ENCODE data around the gene STAP2.
A peak's percentile ranks its signal among the peaks of the same experiment; 100 is the strongest.
"Not testable (repeated sequence)": the region's sequence is repeated elsewhere in the genome, so short reads cannot be mapped to it uniquely, and the experiment has no call there.

Gene STAP2

DNA sequence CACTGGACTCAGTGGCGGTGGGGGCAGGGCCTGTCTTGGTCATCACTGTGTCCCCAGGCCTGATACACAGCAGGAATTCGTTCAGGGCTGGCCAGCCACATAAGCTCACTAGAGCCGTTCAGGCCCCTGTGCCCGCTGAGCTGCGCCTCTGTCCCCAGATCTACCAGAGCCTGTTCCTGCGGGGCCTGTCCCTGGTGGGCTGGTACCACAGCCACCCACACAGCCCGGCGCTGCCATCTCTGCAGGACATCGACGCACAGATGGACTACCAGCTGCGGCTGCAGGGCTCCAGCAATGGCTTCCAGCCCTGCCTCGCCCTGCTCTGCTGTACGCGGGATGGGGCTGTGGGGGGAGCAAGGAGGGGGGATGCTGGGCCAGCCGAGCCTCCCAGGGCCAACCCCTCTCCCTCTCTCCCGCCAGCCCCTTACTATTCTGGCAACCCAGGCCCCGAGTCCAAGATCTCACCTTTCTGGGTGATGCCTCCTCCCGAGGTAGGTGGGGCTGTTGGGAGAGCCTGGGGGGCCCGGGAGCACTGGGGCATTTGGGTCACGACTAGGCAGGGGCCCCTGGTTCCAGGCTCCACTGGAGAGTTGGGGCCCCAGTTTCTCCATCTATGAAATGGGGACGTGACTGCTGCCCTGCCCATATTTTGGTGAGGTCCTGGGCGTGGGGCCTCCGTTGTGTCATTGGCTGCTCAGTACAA is 18.6 kb upstream of the STAP2 start:
- DNase-seq = no peak

DNA sequence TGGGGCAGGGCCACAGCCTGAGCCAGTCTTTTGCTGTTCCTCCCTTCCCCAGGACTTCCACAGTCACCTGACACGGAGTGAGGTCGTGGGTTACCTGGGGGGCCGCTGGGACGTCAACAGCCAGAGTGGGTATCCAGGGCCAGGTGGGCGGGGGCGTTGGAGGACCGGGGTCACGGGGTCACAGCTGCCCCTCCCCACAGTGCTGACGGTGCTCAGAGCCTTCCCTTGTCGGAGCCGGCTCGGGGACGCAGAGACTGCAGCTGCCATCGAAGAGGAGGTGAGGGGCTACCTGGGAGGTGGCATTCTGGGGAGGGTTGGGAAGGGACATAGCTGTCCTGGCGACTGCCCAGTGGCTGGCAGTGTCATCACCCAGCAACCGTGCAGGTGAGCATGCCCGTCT is 16.3 kb upstream of the STAP2 start:
- no peak for DNase-seq

DNA sequence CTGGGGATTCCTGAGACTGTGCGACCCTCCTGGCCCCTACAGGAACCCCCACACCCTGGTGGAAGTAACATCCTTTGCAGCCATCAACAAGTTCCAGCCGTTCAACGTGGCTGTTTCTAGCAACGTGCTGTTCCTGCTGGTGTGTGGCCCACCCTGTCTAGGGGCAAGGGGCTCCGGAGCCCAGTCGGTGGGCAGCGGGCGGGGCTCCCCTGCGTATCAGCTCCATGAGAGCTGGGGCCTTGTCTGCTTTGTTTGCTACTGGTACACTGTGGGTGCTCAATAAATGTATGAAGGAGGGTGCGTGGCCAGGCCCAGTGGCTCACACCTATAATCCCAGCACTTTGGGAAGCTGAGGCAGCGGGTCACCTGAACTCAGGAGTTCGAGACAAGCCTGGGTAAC is 15.7 kb upstream of the STAP2 start:
- DNase-seq = no peak

DNA sequence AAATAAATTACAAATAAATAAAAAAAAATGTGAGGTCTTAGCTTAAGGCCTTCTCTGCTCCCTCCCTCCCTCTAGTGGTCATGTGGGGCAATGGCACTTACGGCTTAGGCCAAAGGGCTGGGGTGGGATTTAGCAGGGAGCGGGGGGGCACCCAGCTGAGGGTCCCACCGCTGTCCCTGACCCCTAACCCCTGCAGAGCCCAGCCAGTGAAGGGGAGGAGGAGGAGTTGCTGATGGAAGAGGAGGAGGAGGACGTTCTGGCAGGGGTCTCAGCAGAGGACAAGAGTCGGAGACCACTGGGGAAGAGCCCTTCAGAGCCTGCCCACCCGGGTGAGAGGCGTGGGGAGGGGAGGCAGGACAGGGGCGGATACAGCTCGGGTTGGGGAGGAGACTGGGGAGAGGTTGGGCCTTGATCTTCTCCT is 14.1 kb upstream of the STAP2 start:
- no peak for DNase-seq

DNA sequence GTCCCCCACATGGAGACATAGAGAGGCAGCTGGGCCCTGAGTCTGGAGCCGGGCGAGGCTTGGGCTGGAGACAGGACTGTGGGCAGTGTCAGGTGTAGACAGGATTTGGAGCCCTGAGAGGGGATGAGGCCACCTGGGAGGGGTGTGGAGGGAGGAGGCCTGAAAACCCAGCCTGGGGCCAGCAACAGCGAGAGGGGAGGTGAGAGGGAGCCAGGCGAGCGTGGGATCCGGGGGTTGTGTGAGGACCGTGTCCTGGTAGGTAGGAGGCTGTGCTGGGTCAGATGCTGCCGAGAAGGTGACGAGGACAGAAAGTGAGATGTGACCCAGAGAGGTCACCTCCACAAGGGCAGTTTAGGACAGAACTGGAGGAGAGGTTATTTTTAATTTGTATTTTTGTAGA is 12.1 kb upstream of the STAP2 start:
- no peak for DNase-seq

DNA sequence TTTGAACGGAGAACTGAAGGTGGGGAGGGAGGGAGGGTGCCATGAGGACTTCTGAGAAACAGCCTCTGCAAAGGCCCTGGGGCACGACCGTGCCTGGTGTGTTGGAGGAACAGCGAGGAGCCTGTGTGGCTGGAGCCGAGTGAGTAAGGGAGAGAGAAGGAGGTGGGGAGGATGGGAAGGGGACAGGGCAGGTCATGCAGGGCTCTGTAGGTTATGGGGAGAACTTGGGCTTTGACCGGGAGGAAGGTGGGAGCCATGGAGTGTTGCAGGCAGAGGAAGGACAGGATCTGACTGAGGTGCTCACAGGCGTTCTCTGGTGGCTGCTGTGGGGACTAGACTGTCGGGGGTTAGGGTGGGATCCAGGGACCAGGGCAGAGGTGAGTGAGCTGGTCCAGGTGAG is 11.5 kb upstream of the STAP2 start:
- no peak for DNase-seq

DNA sequence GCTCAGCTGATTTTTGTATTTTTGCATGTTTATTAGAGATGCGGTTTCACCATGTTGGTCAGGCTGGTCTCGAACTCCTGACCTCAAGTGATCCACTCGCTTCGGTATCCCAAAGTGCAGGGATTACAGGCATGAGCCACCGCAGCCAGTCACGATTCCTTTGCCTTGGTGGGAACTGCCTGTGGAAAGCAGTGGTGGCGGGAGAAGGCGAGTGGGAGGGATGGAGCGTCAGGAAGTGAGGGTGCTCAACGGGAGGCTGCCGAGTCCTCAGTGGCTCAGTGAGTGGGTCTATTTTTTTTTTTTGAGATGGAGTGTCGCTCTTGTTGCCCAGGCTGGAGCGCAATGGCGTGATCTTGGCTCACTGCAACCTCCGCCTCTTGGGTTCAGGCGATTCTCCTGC is 10.6 kb upstream of the STAP2 start:
- not testable (repeated sequence) for DNase-seq

DNA sequence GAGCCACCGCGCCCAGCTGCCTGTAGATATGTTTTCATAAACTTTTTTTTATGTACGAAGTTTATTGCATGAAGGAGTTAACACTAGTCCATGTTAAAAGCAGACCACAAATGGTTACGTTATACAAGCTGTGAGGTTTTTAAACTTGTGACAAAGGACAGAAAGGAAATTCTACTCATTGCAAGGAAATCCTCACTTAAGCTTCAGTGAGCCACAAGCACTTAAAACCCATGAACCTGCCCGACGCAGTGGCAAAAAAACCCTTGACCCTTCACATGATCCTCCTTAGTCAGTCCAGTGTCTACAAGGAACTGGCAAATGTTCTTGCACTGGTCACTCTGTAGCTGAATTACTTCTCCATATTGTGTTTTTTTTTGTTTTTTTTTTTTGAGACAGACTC is 8.9 kb upstream of the STAP2 start:
- DNase-seq = no peak

DNA sequence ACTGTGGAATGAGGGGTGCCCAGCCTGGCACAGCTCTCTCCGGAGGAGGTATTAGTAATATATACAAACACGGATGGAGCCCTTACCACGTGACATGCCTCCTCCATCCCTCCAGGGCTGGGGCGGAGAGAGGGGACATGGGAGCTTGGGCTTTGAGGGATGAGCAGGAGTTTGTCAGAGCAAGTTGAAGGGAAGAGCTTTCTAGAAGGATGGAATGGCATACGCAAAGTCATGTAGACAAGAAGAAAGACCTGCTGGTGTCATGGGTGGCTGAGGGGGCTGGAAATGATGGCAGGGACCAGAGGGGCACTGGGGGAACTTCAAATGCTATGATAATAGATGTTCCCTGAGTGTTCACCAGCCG is 7.4 kb upstream of the STAP2 start:
- DNase-seq = no peak

DNA sequence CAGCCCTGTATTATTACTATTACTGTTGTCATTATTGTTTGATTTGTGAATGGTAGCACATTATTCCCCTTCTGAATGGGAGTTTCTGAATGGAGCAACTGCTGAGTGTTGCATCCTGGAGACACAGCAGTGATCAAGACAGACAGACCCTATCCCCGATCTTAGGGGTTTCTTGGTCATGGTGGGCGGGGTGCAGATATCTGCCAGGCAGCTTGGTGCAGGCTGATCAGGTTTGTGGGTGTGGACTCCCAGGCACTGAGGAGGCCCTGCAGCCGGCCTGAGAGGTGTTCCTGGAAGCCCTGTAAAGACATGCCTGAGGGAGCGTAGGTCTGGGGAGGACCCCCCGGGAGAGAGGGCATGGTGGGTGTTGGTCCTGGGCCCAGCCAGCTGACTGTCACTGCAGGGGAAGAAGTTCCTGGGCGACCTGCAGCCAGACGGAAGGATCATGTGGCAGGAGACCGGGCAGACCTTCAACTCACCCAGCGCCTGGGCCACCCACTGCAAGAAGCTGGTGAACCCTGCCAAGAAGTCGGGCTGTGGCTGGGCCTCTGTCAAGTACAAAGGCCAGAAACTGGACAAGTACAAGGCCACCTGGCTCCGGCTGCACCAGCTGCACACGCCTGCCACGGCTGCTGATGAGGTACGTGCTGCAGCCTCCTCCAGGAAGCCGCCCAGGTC is 6.9 kb upstream of the STAP2 start:
- no peak for DNase-seq

DNA sequence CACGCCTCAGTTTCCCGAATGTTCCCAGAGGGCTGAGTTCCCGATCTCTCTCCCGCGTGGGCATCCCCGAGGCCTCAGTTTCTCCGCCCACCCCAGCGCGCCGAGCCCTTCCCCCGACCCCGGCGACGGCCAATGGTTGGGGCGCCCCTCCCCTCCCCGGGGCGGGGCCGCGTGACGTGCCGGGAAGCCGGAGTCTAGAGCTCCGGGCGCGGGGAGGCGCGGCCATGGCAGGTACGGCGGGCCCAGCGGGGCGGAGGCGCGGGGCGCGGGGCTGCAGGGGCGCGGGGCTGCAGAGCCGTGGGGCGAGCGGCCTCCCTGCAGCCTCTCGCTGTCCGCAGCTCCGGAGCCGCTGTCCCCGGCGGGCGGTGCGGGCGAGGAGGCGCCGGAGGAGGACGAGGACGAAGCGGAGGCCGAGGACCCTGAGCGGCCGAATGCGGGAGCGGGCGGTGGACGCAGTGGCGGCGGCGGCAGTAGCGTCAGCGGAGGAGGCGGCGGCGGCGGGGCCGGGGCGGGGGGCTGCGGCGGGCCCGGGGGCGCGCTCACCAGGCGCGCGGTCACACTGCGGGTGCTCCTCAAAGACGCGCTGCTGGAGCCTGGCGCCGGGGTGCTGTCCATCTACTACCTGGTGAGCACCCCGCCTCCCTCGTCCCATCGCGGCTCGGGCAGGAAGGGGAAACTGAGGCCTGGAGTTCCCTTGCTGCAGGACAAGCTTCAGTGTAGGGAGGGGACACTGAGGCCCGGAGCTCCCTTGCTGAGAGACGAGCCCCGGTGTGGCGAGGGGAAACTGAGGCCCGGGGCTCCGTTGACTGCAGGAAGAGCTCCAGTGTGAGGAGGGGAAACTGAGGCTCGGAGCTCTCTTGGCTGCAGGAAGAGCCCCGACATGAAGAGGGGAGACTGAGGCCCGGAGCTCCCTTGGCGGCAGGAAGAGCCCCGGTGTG is 5.0 kb upstream of the STAP2 start, which contains the start of gene MPND:
MPND (plus strand) TSS at position 193 of the 938 bp plus-strand sequence; CDS start at position 225, 32 bp downstream.
- no peak for DNase-seq

DNA sequence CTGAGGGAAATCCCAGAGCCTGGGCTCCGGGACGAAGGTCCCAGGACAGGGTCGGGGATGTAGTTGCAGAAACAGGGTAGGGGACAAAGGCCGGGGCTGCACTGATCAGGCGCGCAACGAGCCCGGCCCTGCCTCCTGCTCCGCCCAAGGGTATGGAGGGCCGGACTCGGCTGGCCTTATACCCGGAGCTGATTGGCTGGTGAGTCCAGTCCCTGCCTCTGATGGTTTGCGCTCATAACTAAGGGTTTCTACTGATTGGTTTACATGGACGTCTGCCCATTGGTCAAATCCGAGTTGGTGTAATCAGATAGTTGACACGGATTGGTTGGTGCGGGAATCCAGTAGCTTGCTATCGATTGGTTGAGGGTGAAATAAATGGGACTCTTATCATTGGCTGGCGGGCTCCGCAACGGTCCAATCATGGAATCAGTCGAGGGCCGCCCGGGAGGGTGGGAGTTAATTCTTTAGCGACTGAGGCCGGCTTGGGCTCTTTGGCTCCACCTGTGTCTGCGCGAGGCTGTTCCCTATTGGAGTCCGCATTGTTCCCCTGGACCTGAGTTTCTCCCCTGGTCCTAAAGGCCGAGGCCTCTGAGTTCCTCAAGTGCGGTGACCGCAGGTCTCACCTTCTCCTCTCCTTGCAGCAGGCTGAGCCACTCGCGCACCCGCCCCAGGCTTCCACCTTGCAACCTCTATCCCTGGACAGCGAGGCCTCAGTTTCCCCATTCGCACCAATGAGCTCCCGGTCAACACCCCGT is 4.2 kb upstream of the STAP2 start:
- DNase-seq = peak; percentile 98

DNA sequence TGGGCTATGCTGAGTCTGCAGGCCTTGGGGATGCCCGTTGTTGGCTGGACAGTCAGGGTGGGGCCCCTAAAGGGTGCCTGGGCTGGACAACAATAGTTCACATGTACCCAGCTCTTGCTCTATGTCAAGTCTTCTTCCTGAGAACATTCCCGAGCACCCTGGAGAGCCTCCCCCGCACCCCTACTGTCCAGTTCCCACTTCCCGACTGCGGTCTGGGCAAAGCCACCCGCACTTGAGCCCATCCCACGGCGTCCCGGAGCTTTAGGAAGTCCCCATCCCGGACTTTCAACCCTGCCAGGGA is 3.6 kb upstream of the STAP2 start:
- no peak for DNase-seq

DNA sequence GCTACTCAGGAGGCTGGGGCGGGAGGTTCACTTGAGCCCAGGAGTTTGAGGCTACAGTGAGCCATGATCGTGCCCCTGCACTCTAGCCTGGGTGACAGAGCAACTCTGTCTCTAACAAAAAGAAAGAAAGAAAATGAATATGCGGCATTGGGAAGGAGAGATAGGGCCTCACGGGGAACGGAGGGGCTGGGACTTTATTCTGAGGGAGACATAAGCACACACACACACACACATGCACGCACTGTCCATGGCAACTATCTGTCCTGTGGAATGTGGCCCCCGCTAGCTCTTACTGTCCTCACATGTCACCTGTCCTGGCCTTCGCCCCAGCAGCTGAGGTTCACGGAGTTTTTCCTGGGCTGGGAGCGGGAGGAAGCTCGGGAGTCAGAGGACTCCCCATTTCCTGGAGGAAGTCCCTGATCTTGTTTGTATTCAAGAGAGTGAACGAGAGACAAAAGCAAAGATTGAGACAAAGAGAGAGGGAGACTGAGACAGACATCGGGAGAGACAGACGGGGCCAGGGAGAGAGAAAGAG is 654 bp downstream of the STAP2 start:
- no peak for DNase-seq

DNA sequence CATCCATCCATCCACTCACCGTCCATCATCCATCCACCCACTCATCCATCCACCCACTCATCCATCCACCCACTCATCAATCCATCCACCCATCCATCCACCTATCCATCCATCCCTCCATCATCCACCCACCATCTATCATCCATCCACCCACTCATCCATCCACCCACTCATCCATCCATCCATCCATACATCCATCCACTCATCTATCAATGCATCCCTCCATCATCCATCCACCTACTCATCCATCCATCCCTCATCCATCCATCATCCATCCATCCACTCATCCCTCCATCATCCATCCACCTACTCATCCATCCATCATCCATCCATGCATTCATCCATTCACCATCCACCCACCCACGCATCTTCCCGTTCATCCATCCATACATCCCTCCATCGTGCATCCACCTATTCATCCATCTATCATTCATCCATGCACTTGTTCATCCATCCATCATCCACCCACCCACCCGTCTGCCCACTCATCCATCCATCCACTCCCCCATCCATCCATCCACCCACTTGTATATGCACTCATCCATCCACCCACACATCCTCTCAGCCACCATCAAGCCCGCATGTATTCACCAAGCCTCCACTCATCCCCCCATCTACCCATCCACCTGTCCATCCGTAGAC is 3.6 kb downstream of the STAP2 start:
- no peak for DNase-seq

DNA sequence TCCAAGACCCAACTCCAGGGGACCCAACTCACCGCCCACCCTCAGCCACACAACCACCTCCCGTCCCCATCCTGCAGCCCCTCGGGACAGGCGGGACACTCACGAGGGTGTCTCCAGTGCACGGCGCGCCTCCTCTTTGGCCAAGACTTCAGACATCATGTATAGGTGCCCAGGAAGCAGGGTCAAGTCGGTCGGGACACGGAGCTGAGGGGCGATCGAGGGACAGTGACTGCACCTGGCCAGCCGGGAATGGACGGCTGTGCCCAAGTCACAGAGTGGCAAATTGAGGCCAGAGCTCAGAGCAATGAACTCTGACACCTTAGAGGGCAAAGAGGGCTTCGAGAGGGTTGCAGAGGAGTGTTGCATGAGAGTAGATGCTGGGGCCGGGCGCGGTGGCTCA is 8.8 kb downstream of the STAP2 start:
- no peak for DNase-seq

DNA sequence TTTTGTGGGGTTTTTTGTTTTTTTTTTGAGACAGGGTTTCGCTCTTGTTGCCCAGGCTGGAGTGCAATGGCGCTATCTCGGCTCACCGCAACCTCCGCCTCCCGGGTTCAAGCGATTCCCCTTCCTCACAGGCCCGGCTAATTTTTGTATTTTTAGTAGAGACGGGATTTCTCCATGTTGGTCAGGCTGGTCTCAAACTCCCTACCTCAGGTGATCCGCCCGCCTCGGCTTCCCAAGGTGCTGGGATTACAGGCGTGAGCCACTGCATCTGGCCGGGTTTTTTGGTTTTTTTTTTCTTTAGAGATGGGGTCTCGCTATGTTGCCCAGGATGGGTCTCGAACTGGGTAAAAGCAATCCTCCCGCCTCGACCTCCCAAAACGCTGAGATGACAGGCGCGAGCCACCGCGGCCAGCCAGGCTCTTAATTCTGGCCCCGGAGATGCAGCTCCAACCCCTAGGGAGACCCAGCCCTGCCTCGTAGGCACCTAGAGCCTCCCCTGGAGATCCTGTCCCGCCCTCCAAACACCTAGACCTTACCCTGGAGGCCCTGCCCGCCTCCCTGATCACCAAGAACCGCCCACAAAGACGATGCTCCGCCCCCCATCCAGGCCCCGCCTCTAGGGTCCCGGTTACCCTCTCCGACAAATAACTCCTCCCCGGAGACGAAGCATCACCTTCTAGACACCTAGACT is 9.5 kb downstream of the STAP2 start:
- not testable (repeated sequence) for DNase-seq

DNA sequence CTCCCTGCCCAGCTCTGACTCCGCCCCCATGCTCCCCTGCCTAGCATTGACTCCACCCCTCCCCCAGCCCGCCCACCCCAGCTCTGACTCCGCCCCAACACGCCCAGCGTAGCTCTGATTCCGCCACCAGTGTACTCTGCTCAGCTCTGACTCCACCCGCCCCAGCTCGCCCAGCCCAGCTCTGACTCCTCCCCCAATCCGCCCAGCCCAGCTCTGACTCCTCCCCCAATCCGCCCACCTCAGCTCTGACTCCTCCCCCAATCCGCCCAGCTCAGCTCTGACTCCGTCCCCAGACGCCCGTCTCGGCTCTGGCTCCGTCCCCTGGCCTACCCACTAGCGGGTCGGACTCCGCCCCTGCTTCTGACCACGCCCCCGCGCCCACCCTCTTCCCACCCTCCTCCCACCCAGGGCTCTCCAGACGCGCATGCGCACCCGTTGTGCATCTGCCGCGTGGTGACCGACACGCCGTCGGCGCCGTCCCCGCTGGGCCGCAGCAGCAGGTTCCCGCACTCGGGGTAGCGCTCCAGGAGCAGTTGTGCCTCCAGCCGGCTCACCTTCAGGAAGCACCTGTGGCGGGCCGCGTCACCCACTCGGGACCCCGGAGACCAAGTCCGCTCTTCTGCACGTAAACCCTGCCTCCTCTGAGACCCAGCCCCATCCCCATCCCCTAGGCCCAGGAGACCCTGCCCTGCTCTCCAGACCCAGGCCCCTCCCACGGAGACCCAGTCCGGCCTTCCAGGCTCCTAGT is 10.2 kb downstream of the STAP2 start:
- DNase-seq = peak; percentile 42

DNA sequence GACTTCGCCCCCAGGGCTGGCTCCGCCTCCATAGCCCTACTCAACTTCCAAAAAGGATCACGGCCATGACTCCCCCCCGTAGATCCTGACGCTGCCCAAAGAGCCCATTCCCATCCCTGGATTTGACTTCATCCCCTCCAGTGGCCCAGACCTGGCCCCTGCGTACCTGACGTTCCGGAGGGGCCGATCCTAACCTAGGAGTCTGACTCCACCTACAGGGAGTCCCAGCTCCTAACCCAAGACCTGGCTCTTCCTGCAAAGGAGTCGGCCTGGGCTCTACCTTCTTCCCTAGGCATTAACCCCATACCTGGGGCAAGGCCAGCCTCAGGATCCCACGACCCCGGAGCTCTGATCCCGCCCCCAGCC is 10.8 kb downstream of the STAP2 start:
- DNase-seq = no peak

DNA sequence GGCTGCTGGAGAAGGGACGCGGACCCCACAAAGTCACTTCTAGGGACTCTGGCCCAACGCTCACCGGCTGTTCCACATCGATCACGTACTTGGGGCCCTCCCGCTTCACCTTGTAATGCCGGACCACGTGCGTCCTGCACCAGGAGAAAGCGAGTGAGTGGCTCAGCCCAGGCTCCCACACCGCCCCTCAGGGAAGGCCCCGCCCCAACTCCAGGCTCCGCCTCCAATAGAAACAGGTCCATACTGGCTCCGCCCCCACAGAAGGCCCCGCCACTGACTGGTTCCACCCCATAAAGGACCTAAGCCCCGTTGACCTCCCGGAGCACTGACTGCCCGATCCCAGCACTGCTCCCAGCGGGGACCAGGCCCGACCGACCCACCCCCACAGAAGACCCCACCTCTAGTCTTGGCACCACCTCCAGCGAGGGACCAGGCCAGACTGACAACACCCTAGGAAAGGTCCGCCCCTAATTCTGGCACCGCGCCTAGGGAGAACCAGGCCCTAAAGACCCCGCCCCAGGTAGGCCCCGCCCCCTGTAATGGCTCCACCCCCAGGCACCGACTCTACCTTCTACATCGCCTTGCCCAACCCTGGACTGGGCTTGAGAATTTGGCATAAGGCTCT is 11.3 kb downstream of the STAP2 start:
- peak; percentile 7 for DNase-seq

DNA sequence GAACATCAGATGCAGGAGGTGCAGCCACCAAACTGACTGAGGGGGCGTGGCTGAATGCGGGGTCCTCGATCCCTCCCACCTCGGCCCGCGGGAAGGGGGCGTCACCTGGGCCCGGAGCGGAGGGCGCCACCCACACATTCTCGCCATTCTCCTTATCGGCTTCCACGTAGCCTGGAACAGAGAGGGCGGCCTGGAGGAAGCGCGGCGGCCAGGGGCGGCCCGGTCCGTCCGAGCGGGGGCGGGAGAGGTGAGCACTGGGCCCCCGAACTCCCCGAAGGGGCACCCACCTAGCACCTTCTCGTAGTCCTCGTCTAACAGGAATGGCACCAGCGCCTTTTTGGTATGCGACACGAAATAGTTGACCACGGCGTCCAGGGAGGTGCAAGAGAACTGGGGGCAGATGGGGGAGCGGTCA is 11.8 kb downstream of the STAP2 start:
- DNase-seq = no peak
